ENCODE data around the gene SCARB2. TPM values are rescaled to one million over a fixed set of nuclear protein-coding genes. Genes with fewer than 3 reads are reported as not detected.

The SCARB2 gene
- total and polyA plus RNA-seq, 2 donors (not counting 3 experiments of a cell fraction or from before 2014, with no cell fraction given) = 75.2 to 116 TPM

- H2AFZ ChIP-seq (ENCODE audit: low read depth, low read length) = no peak overlapping the region
- H3K79me2 ChIP-seq (ENCODE audit: control insufficient read depth, insufficient read depth, low read length) = no peaks in the 10 kb centered on the region
- BruUV-seq (replicated peaks) = no TSS peak
- ChIA-PET CTCF (interaction anchor here (1.9 kb wide), 1 partner anchor 67 kb away, joined by 8 read pairs; no protein-coding TSS in a partner anchor), POLR2A (no interaction called here)
- no peaks in the 10 kb centered on the region for H3K36me3 ChIP-seq (ENCODE audit: control insufficient read depth in 2 of 2, extremely low read depth in 1 of 2, insufficient read depth in 2 of 2, low read length in 2 of 2)
- no peak for TF ChIP-seq MYC (IDR thresholded peaks at IDR 0.05; ENCODE audit: low read depth, low read length)
- TF ChIP-seq MAX (IDR thresholded peaks at IDR 0.05; ENCODE audit: insufficient read depth, insufficient read length) = no peak
- TF ChIP-seq JUN (IDR thresholded peaks at IDR 0.05; ENCODE audit: borderline replicate concordance, insufficient read depth, insufficient read length, low read depth) = no peak
- TF ChIP-seq POLR2A (IDR thresholded peaks at IDR 0.05; ENCODE audit: low read depth, low read length) = no peak
- no peak for TF ChIP-seq EZH2 (IDR thresholded peaks at IDR 0.05; ENCODE audit: borderline replicate concordance, low read depth, low read length, severe bottlenecking)
- TF ChIP-seq, protein P1, sequence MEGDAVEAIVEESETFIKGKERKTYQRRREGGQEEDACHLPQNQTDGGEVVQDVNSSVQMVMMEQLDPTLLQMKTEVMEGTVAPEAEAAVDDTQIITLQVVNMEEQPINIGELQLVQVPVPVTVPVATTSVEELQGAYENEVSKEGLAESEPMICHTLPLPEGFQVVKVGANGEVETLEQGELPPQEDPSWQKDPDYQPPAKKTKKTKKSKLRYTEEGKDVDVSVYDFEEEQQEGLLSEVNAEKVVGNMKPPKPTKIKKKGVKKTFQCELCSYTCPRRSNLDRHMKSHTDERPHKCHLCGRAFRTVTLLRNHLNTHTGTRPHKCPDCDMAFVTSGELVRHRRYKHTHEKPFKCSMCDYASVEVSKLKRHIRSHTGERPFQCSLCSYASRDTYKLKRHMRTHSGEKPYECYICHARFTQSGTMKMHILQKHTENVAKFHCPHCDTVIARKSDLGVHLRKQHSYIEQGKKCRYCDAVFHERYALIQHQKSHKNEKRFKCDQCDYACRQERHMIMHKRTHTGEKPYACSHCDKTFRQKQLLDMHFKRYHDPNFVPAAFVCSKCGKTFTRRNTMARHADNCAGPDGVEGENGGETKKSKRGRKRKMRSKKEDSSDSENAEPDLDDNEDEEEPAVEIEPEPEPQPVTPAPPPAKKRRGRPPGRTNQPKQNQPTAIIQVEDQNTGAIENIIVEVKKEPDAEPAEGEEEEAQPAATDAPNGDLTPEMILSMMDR (IDR thresholded peaks at IDR 0.05; ENCODE audit: extremely low read depth in 1 of 2, insufficient read depth in 1 of 2, low read depth in 1 of 2, low read length in 2 of 2) = no peak
- TF ChIP-seq GATA2 (IDR thresholded peaks at IDR 0.05; ENCODE audit: insufficient read depth, insufficient read length, low read depth, low read length) = no peak
- no peak for TF ChIP-seq POLR2AphosphoS5 (IDR thresholded peaks at IDR 0.05; ENCODE audit: insufficient read depth, low read depth, low read length)
- no peak for TF ChIP-seq FOS (IDR thresholded peaks at IDR 0.05; ENCODE audit: borderline replicate concordance, insufficient read depth, low read length)
- no peaks in the 10 kb centered on the region for H4K20me1 ChIP-seq (replicated peaks; ENCODE audit: control insufficient read depth, extremely low read depth, insufficient read depth, low read length)
- H3K4me3 ChIP-seq (replicated peaks in 1 of 3; ENCODE audit: insufficient read depth in 1 of 3, low read depth in 1 of 3, low read length in 3 of 3) = no peak overlapping the region
- DNase-seq (ENCODE audit: low read depth, low spot score) (no peak), FAIRE-seq (no peak)
- dilution Hi-C loops (cut with MboI; ENCODE audit: extremely low pct_ligation_motif_present, low sequenced_read_pairs) = no loop called here
- H3K9me1 ChIP-seq (replicated peaks; ENCODE audit: control insufficient read depth, extremely low read depth, insufficient read depth, low read length) = no peaks in the 10 kb centered on the region
- no peak overlapping the region for H3K9ac ChIP-seq (replicated peaks; ENCODE audit: extremely low read depth, insufficient read depth, low read length)
- H3K27ac ChIP-seq (ENCODE audit: insufficient read depth, low read depth, low read length) = no peak overlapping the region
- no peak overlapping the region for H3K4me2 ChIP-seq (ENCODE audit: insufficient read depth, low read length)
- peaks cover 3% of the 10 kb centered on the region for H3K4me1 ChIP-seq (ENCODE audit: control insufficient read depth, extremely low read depth, insufficient read depth, low read length)
- intact Hi-C loops (cut with micrococcal nuclease) = no loop called here
- no peaks in the 10 kb centered on the region for H3K9me3 ChIP-seq (replicated peaks; ENCODE audit: control insufficient read depth, insufficient read depth, low read length)
- peaks cover 42 to 56% of the 10 kb centered on the region in 2 experiments for H3K27me3 ChIP-seq (ENCODE audit: control insufficient read depth in 2 of 2, insufficient read depth in 2 of 2, low read length in 2 of 2)
Observed at GRCh38 chr4:76246852-76247251, 33.2 kb upstream of the SCARB2 start.
